ENCODE data around the gene DCDC2C.

DCDC2C gene

GRCh38 chr2:3667151-3667631 is 36.2 kb upstream of the DCDC2C start:
- Histone ChIP-seq H3K4me1 (ENCODE audit: low read length) (peaks cover 28% of the 10 kb centered on the region), H3K9ac (ENCODE audit: low read length) (no peak overlapping the region), H3K9me3 (ENCODE audit: insufficient read depth, low read length) (no peaks in the 10 kb centered on the region; the same call in 1 of the 2 replicates), H3K36me3 (replicated peaks; ENCODE audit: low read depth, low read length) (no peaks in the 10 kb centered on the region), H3K27me3 (ENCODE audit: low read depth, low read length) (no peaks in the 10 kb centered on the region), H4K20me1 (ENCODE audit: insufficient read depth, low read length) (no peaks in the 10 kb centered on the region), H3K79me2 (ENCODE audit: low read length) (no peaks in the 10 kb centered on the region), H3K27ac (ENCODE audit: low read length) (peak overlapping the region; percentile 46), H3K4me3 (ENCODE audit: low read length) (peak overlapping the region; percentile 5; the same call in 1 of the 2 replicates), H3K4me2 (ENCODE audit: low read length) (peak overlapping the region; percentile 50), H2AFZ (ENCODE audit: low read depth, low read length) (0 out of 2 replicates have a peak overlapping the region, but pooled peaks have one; percentile 35)
- TF ChIP-seq EZH2phosphoT487 (IDR thresholded peaks at IDR 0.05; ENCODE audit: low read depth), result no peak
- TF ChIP-seq CTCF (IDR thresholded peaks at IDR 0.05; ENCODE audit: low read depth, low read length), result no peak

- Histone ChIP-seq H3K9ac (ENCODE audit: low read length) (no peak overlapping the region), H3K79me2 (ENCODE audit: low read length) (no peaks in the 10 kb centered on the region), H4K20me1 (ENCODE audit: insufficient read depth, low read length) (no peaks in the 10 kb centered on the region), H3K36me3 (replicated peaks; ENCODE audit: low read depth, low read length) (no peaks in the 10 kb centered on the region), H3K4me3 (ENCODE audit: low read length) (no peak overlapping the region), H2AFZ (ENCODE audit: low read depth, low read length) (no peak overlapping the region), H3K27me3 (ENCODE audit: low read depth, low read length) (no peaks in the 10 kb centered on the region), H3K4me1 (ENCODE audit: low read length) (peaks cover 13% of the 10 kb centered on the region), H3K9me3 (ENCODE audit: insufficient read depth, low read length) (no peaks in the 10 kb centered on the region), H3K27ac (ENCODE audit: low read length) (no peak overlapping the region), H3K4me2 (ENCODE audit: low read length) (no peak overlapping the region)
- TF ChIP-seq EZH2phosphoT487 (IDR thresholded peaks at IDR 0.05; ENCODE audit: low read depth), result no peak
- no peak for TF ChIP-seq CTCF (IDR thresholded peaks at IDR 0.05; ENCODE audit: low read depth, low read length)
These were observed 33.7 kb upstream of the DCDC2C start for GRCh38 chr2:3669656-3670055.

GRCh38 chr2:3670376-3670775 is 33.0 kb upstream of the DCDC2C start:
- H3K79me2 ChIP-seq (ENCODE audit: low read length), result no peaks in the 10 kb centered on the region
- no peak overlapping the region for H3K27ac ChIP-seq (ENCODE audit: low read length)
- no peak overlapping the region for H3K4me3 ChIP-seq (ENCODE audit: low read length)
- TF ChIP-seq EZH2phosphoT487 (IDR thresholded peaks at IDR 0.05; ENCODE audit: low read depth) (no peak), CTCF (IDR thresholded peaks at IDR 0.05; ENCODE audit: low read depth, low read length) (no peak)
- no peak overlapping the region for H2AFZ ChIP-seq (ENCODE audit: low read depth, low read length)
- no peaks in the 10 kb centered on the region for H3K36me3 ChIP-seq (replicated peaks; ENCODE audit: low read depth, low read length)
- no peaks in the 10 kb centered on the region for H3K9me3 ChIP-seq (ENCODE audit: insufficient read depth, low read length)
- no peaks in the 10 kb centered on the region for H4K20me1 ChIP-seq (ENCODE audit: insufficient read depth, low read length)
- H3K27me3 ChIP-seq (ENCODE audit: low read depth, low read length), result no peaks in the 10 kb centered on the region
- H3K9ac ChIP-seq (ENCODE audit: low read length), result no peak overlapping the region
- H3K4me1 ChIP-seq (ENCODE audit: low read length), result peaks cover 13% of the 10 kb centered on the region
- no peak overlapping the region for H3K4me2 ChIP-seq (ENCODE audit: low read length)

- H3K27me3 ChIP-seq (ENCODE audit: low read depth, low read length), result no peaks in the 10 kb centered on the region
- H3K79me2 ChIP-seq (ENCODE audit: low read length), result no peaks in the 10 kb centered on the region
These were observed 32.4 kb upstream of the DCDC2C start for GRCh38 chr2:3670941-3671340.

More at GRCh38 chr2:3670941-3671340, 32.4 kb upstream of the DCDC2C start:
- H3K4me3 ChIP-seq (ENCODE audit: low read length), result no peak overlapping the region
- H3K36me3 ChIP-seq (replicated peaks; ENCODE audit: low read depth, low read length), result no peaks in the 10 kb centered on the region
- H3K27ac ChIP-seq (ENCODE audit: low read length), result no peak overlapping the region
- H4K20me1 ChIP-seq (ENCODE audit: insufficient read depth, low read length), result no peaks in the 10 kb centered on the region
- no peak overlapping the region for H2AFZ ChIP-seq (ENCODE audit: low read depth, low read length)
- peaks cover 13% of the 10 kb centered on the region for H3K4me1 ChIP-seq (ENCODE audit: low read length)
- TF ChIP-seq EZH2phosphoT487 (IDR thresholded peaks at IDR 0.05; ENCODE audit: low read depth) (no peak), CTCF (IDR thresholded peaks at IDR 0.05; ENCODE audit: low read depth, low read length) (no peak)
- no peak overlapping the region for H3K9ac ChIP-seq (ENCODE audit: low read length)
- H3K9me3 ChIP-seq (ENCODE audit: insufficient read depth, low read length), result no peaks in the 10 kb centered on the region
- H3K4me2 ChIP-seq (ENCODE audit: low read length), result no peak overlapping the region
